ENCODE measurements around the gene HEATR9.
A peak's percentile ranks its signal among the peaks of the same experiment; 100 is the strongest.

The HEATR9 gene

DNA sequence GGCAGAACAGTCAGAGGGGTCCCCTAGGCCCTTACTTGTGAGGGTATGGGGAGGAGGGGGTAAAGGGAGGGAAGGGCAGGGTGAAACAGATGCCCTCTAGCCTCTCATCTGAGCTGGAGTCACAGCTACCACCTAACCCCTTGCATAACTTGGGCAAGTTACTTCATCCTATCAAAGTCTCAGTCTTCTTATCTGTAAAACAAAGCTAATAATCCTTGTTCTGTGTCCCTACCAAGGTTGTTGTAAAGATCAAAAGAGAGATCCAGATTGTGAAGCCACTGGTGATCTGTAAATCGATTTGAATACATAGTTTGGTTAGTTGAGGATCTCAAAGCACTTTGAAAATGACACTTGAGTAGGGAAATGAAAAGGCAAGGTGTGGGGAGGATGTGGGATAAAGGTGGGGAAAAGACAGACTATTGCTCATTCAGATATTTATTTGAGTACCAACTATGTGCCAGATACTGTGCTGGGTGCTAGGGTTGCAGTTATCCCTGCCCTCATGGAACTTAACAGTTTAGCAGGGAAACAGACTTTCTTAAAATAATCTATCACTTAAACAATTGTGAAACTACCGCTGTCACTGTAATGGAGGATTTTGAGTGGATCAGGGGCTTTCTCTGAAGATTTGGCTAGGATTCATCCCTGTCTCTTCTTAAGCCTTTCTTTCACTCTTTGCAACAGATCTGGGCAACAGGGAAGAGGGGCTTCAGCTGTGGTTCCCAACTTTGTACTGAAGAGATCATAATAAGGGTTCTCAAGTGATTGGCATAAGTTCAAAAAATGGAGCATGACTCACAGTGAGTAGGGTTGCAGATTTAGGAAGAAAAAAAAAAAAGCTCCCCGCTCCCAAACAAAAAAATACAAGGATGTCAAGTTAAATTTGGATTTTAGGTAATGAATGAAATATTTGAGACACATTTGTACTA is 3.0 kb downstream of the HEATR9 start:
- no peak for DNase-seq (ENCODE audit: low spot score)

DNA sequence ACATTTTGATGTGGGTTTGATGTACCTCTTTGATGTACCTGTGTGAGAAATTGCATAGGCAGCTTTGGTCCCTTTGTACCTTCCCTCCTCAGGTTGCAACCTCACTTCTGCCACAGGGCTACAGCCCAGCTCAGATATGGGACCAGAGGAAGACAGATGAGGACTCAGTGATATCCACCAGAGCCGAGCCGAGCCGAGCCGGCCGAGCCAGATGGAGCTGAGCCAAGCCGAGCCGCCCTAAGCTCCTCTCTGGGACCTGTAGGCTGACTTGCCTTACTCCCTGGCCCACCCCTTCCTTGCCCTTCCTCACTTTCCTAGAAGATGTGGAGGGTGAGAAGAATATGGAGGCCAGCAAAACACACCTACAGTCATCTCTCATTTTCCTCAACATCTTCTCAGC is 3.8 kb downstream of the HEATR9 start:
- in situ Hi-C loops (cut with MboI; ENCODE audit: low pct_unique_long_range_greater_than_20kb, low sequenced_read_pairs, unreplicated experiment): no loop called here
- TF ChIP-seq, protein P1, sequence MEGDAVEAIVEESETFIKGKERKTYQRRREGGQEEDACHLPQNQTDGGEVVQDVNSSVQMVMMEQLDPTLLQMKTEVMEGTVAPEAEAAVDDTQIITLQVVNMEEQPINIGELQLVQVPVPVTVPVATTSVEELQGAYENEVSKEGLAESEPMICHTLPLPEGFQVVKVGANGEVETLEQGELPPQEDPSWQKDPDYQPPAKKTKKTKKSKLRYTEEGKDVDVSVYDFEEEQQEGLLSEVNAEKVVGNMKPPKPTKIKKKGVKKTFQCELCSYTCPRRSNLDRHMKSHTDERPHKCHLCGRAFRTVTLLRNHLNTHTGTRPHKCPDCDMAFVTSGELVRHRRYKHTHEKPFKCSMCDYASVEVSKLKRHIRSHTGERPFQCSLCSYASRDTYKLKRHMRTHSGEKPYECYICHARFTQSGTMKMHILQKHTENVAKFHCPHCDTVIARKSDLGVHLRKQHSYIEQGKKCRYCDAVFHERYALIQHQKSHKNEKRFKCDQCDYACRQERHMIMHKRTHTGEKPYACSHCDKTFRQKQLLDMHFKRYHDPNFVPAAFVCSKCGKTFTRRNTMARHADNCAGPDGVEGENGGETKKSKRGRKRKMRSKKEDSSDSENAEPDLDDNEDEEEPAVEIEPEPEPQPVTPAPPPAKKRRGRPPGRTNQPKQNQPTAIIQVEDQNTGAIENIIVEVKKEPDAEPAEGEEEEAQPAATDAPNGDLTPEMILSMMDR (IDR thresholded peaks at IDR 0.05; ENCODE audit: extremely low read depth, insufficient read depth, missing control alignments): no peak
- DNase-seq (ENCODE audit: low spot score): no peak

More for the DNA sequence above, 3.0 kb downstream of the HEATR9 start:
- TF ChIP-seq, protein P1 (IDR thresholded peaks at IDR 0.05; ENCODE audit: extremely low read depth, insufficient read depth, missing control alignments): no peak
- in situ Hi-C loops (cut with MboI; ENCODE audit: low pct_unique_long_range_greater_than_20kb, low sequenced_read_pairs, unreplicated experiment): no loop called here

DNA sequence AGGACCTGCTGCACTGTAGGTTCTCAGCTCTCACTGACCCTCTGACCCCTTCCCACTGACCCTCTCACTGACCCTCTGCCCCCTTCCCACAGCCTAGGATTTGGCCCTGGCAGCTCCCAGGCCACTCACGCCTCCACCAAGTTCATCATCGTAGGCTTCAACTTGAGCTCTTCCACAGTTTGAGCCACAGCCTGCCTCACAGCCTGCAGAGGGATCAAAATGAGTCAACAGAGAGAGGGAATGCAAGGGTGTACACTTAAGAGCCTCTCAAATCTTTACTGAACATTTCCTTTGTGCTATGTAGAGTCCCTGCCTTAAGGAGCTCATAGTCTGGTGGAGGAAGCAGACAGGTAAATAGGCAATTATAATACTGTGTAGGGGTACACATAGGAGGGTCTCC is 12.1 kb downstream of the HEATR9 start:
- DNase-seq (ENCODE audit: low spot score): no peak
- in situ Hi-C loops (cut with MboI; ENCODE audit: low pct_unique_long_range_greater_than_20kb, low sequenced_read_pairs, unreplicated experiment): no loop called here
- TF ChIP-seq, protein P1 (IDR thresholded peaks at IDR 0.05; ENCODE audit: extremely low read depth, insufficient read depth, missing control alignments): no peak

DNA sequence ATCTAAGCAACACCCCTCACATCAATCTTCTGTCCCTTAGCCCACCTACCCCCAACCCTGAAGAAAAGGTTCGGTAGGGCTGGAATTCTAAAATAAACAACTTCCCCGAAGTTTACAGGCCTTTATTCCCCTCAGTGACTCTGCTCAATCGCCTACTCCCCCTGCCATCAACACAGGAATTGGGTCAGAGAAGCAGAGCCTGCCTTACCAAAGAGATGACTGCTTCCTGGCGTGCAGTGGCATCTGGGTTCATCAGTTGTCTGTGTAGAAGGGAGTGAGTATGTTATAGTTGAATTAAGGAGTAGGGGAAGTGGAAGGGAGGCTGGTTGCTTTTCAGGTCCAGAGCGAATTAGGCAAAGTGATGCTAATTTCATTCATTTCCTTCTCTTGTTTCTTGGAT is 12.7 kb downstream of the HEATR9 start:
- in situ Hi-C loops (cut with MboI; ENCODE audit: low pct_unique_long_range_greater_than_20kb, low sequenced_read_pairs, unreplicated experiment): no loop called here
- no peak for DNase-seq (ENCODE audit: low spot score)
- TF ChIP-seq, protein P1 (IDR thresholded peaks at IDR 0.05; ENCODE audit: extremely low read depth, insufficient read depth, missing control alignments): no peak

DNA sequence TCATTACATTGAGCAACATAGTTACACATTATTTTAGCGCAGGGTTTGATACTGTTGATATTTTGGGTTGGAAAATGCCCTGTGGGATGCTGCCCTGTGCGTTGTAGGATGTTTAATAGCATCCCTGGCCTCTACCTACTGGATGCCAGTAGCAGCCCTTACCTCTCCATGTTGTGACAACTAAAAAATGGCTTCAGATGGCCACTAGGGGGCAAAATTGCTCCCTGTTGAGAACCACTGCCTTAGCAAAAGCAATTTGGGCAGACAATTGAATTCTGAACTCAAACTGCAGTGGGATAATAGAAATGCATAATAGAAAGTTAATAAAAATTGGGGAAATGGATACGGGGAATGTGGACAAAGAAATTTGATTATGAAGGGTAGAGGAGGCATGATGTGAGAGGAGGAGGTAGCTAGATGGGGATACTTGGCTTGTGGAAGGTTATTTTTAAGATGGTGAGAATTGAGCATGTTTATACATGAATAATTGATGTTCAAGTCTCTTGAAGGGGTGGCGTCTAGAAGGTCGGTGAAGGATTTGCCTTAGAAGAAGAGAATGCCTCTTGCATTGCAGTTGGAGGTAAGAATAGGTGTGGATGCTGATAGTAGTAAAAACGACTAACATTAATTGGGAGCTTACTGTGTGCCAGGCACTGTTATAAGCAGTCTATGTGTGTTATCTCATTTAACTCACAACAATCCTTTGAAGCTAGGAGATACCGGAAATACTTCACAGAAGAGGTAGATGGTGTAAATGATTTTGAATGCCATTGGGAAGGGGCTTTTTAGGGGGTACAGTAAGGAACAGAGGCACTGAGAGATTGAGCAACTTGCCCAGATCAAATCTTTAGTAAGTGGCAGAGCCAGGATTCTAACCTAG is 19.0 kb downstream of the HEATR9 start:
- TF ChIP-seq, protein P1 (IDR thresholded peaks at IDR 0.05; ENCODE audit: extremely low read depth, insufficient read depth, missing control alignments): peak; percentile 79
- DNase-seq (ENCODE audit: low spot score): peak; percentile 65
- in situ Hi-C loops (cut with MboI; ENCODE audit: low pct_unique_long_range_greater_than_20kb, low sequenced_read_pairs, unreplicated experiment): no loop called here

DNA sequence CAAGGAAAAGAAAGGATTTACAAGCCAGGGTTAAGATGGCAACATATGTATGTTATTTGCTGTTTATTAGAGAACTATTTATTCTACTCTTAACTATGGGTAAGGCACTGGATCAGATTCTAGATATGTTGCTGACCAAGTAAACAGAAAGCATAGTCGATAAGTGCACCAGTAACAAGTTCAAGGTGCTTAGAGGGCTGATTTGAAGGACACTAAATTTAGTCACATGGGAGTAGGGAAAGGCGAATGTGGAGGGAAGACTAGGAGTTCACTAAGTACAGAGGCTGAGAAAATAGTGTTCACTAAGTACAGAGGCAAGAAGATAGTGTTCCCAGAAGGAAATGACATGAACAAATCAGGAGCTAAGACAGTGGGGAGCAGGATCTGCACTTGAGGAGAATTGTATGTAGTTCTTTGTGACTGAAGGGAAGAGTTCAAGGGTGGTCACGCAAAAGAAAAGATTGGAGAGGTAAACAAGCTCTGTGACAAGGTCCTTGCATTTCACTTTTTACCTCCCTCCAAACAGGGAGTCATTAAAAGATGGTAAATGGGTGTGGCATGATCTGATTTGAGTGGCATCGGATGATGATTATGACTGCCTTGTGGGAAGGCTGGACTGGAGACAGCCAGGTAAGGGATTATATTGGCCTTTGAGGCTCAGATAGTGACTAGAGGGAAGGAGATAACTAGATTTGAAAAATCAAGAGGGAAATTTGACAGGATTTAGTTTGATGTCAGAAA is 20.9 kb downstream of the HEATR9 start:
- TF ChIP-seq, protein P1 (IDR thresholded peaks at IDR 0.05; ENCODE audit: extremely low read depth, insufficient read depth, missing control alignments): no peak
- in situ Hi-C loops (cut with MboI; ENCODE audit: low pct_unique_long_range_greater_than_20kb, low sequenced_read_pairs, unreplicated experiment): no loop called here
- DNase-seq (ENCODE audit: low spot score): no peak
